ENCODE results near the gene NUP98.

The NUP98 gene

GRCh38 chr11:3802011-3802790 is 4.8 kb upstream of the NUP98 start:
- Histone ChIP-seq H3K36me3 (replicated peaks) (peaks cover under 1% of the 10 kb centered on the region), H3K27ac (no peak overlapping the region), H3K27me3 (replicated peaks) (no peaks in the 10 kb centered on the region), H3K4me3 (ENCODE audit: low read depth, low read length) (no peak overlapping the region)
- in situ Hi-C loops (cut with HindIII; ENCODE audit: low pct_ligation_motif_present, low sequenced_read_pairs): no loop called here
- no peak for DNase-seq
- TF ChIP-seq CTCF (IDR thresholded peaks at IDR 0.05; ENCODE audit: low read depth, low read length, missing control alignments): no peak

GRCh38 chr11:3799873-3800272 is 2.5 kb upstream of the NUP98 start:
- in situ Hi-C loops (cut with HindIII; ENCODE audit: low pct_ligation_motif_present, low sequenced_read_pairs): no loop called here
- no peak overlapping the region for H3K27ac ChIP-seq
- H3K4me3 ChIP-seq (ENCODE audit: low read depth, low read length): no peak overlapping the region
- no peak for DNase-seq
- H3K27me3 ChIP-seq (replicated peaks): no peaks in the 10 kb centered on the region
- H3K36me3 ChIP-seq (replicated peaks): peaks cover 2% of the 10 kb centered on the region
- TF ChIP-seq CTCF (IDR thresholded peaks at IDR 0.05; ENCODE audit: low read depth, low read length, missing control alignments): no peak

GRCh38 chr11:3799143-3799542 is 1.8 kb upstream of the NUP98 start:
- H3K27ac ChIP-seq: no peak overlapping the region
- no peak for DNase-seq

GRCh38 chr11:3796801-3797328 is 489 bp downstream of the NUP98 start:
- no peak for DNase-seq
- Histone ChIP-seq H3K36me3 (replicated peaks) (peaks cover 13% of the 10 kb centered on the region), H3K27me3 (replicated peaks) (no peaks in the 10 kb centered on the region), H3K4me3 (ENCODE audit: low read depth, low read length) (peak overlapping the region; percentile 97), H3K27ac (peak overlapping the region; percentile 99)
- in situ Hi-C loops (cut with HindIII; ENCODE audit: low pct_ligation_motif_present, low sequenced_read_pairs): no loop called here
- TF ChIP-seq CTCF (IDR thresholded peaks at IDR 0.05; ENCODE audit: low read depth, low read length, missing control alignments): no peak

More at GRCh38 chr11:3799143-3799542, 1.8 kb upstream of the NUP98 start:
- TF ChIP-seq CTCF (IDR thresholded peaks at IDR 0.05; ENCODE audit: low read depth, low read length, missing control alignments): no peak
- in situ Hi-C loops (cut with HindIII; ENCODE audit: low pct_ligation_motif_present, low sequenced_read_pairs): no loop called here
- peaks cover 2% of the 10 kb centered on the region for H3K36me3 ChIP-seq (replicated peaks)
- no peak overlapping the region for H3K4me3 ChIP-seq (ENCODE audit: low read depth, low read length)
- H3K27me3 ChIP-seq (replicated peaks): no peaks in the 10 kb centered on the region

GRCh38 chr11:3796346-3796745 is 1.0 kb downstream of the NUP98 start:
- DNase-seq: no peak
- in situ Hi-C loops (cut with HindIII; ENCODE audit: low pct_ligation_motif_present, low sequenced_read_pairs): no loop called here
- Histone ChIP-seq H3K4me3 (ENCODE audit: low read depth, low read length) (peak overlapping the region; percentile 97), H3K27me3 (replicated peaks) (no peaks in the 10 kb centered on the region), H3K36me3 (replicated peaks) (peaks cover 13% of the 10 kb centered on the region), H3K27ac (peak overlapping the region; percentile 99)
- no peak for TF ChIP-seq CTCF (IDR thresholded peaks at IDR 0.05; ENCODE audit: low read depth, low read length, missing control alignments)

GRCh38 chr11:3796002-3796311 is 1.4 kb downstream of the NUP98 start:
- H3K27ac ChIP-seq: no peak overlapping the region
- H3K36me3 ChIP-seq (replicated peaks): peaks cover 15% of the 10 kb centered on the region
- DNase-seq: no peak
- H3K4me3 ChIP-seq (ENCODE audit: low read depth, low read length): peak overlapping the region; percentile 97
- TF ChIP-seq CTCF (IDR thresholded peaks at IDR 0.05; ENCODE audit: low read depth, low read length, missing control alignments): no peak
- in situ Hi-C loops (cut with HindIII; ENCODE audit: low pct_ligation_motif_present, low sequenced_read_pairs): no loop called here
- H3K27me3 ChIP-seq (replicated peaks): no peaks in the 10 kb centered on the region
